Thyroid gland (tissue), 4 donors: Measurements from ENCODE around the gene WDR64.

Experiments used
- POLR2A ChIP-seq, 2 donors: fragments of 450-650 bp; IDR thresholded peaks; one replicate each; pipeline ENCODE4 v1.6.1; 2017; ENCODE audit warnings: antibody characterized with exemption in 2 of 2, mild to moderate bottlenecking in 2 of 2, moderate library complexity in 1 of 2
- TF ChIP-seq, protein P1 (sequence below), 6 experiments: fragments of 200-600 bp in 3 of 6; fragments of 450-650 bp in 3 of 6; sonication (generic) in 3 of 6; IDR thresholded peaks; one replicate each; pipeline ENCODE4 v1.5.1; 2016 to 2019; ENCODE audit warnings: antibody characterized with exemption in 6 of 6, mild to moderate bottlenecking in 2 of 6, inconsistent platforms in 1 of 6, moderate library complexity in 1 of 6

DNA sequence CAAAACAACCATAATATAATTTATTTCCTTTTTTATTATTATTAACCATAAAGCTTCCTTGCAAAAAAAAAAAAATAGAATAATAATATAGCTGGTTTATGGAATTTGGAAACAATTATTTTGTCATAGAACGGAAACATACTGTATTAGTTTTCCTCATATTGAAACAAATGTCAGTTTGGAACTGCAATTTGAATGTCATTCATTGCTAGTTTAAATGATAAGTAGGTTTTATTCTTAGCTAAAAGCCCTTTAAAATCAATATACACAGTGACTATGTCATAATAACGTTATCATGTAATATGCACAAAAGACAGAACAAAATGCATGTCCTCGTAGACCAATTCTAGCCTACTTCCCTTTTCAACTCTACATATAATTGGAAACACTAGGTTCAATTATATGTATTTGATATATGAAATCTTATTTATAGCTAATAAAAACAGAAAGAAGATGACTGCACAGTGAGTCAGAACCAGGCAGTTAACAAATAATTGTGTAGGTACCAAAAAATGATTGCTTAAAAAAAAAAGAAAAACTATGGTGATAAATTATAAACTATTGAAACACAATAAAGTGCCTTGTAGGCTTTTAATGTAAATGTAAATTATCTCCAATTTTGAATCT lies 110.7 kb downstream of the WDR64 start:
- TF ChIP-seq, protein P1, sequence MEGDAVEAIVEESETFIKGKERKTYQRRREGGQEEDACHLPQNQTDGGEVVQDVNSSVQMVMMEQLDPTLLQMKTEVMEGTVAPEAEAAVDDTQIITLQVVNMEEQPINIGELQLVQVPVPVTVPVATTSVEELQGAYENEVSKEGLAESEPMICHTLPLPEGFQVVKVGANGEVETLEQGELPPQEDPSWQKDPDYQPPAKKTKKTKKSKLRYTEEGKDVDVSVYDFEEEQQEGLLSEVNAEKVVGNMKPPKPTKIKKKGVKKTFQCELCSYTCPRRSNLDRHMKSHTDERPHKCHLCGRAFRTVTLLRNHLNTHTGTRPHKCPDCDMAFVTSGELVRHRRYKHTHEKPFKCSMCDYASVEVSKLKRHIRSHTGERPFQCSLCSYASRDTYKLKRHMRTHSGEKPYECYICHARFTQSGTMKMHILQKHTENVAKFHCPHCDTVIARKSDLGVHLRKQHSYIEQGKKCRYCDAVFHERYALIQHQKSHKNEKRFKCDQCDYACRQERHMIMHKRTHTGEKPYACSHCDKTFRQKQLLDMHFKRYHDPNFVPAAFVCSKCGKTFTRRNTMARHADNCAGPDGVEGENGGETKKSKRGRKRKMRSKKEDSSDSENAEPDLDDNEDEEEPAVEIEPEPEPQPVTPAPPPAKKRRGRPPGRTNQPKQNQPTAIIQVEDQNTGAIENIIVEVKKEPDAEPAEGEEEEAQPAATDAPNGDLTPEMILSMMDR (IDR thresholded peaks at IDR 0.05) = no peak
- TF ChIP-seq POLR2A (IDR thresholded peaks at IDR 0.05) = no peak
